Right atrium auricular region (tissue), 2 donors: Measurements from ENCODE around the gene SEMA4D. TPM values are rescaled to one million over a fixed set of nuclear protein-coding genes. Genes with fewer than 3 reads are reported as not detected.

Experiments used
- DNase-seq: peaks from one replicate; pipeline ENCODE4 v3.0.0-alpha.2; 2019; ENCODE audit warnings: low spot score
- H3K27ac ChIP-seq, 2 donors: fragments of 200-600 bp; sonication (generic); 1 replicate in 1 of 2; 2 replicates in 1 of 2; pipeline ENCODE4 v1.5.1; 2016 to 2019
- H3K27me3 ChIP-seq, 2 donors: fragments of 200-600 bp; sonication (generic); one replicate each; pipeline versions ENCODE4 v1.5.1 to v1.6.0; 2017 to 2019
- H3K36me3 ChIP-seq: fragments of 200-600 bp; sonication (generic); one replicate; pipeline ENCODE4 v1.5.1; 2016
- H3K4me1 ChIP-seq, 2 donors: fragments of 200-600 bp; sonication (generic); one replicate each; pipeline versions ENCODE4 v1.5.1 to v1.6.0; 2017 to 2019
- H3K4me3 ChIP-seq, 2 donors: fragments of 200-600 bp; sonication (generic); 1 replicate in 1 of 2; 2 replicates in 1 of 2; pipeline ENCODE4 v1.5.1; 2017 to 2019; ENCODE audit warnings: mild to moderate bottlenecking in 1 of 2, moderate library complexity in 1 of 2
- H3K9me3 ChIP-seq, 2 donors: fragments of 200-600 bp; sonication (generic); one replicate each; pipeline ENCODE4 v1.5.1; 2019
- CTCF ChIP-seq, 2 donors: fragments of 200-600 bp; sonication (generic); IDR thresholded peaks; one replicate each; pipeline ENCODE4 v1.5.1; 2019; ENCODE audit warnings: antibody characterized with exemption in 2 of 2
- total RNA-seq, 2 donors: library from RNA; depleted of rRNA; stranded (reverse); fragments of >200 nt; gene quantifications; one replicate each; pipeline ENCODE4 v1.1.0, GENCODE V29; 2016

The SEMA4D gene
- total RNA-seq, 2 donors from 2014 or later = 14.6 to 22.1 TPM

GRCh38 chr9:89354471-89354870 is 143.4 kb downstream of the SEMA4D start:
- Histone ChIP-seq H3K27ac (no peak overlapping the region), H3K9me3 (no peaks in the 10 kb centered on the region), H3K4me3 (no peak overlapping the region), H3K4me1 (peaks cover 0 to 43% of the 10 kb centered on the region in 2 donors), H3K27me3 (no peaks in the 10 kb centered on the region), H3K36me3 (peaks cover 80% of the 10 kb centered on the region)
- TF ChIP-seq CTCF (IDR thresholded peaks at IDR 0.05) = no peak
- DNase-seq = no peak

GRCh38 chr9:89353989-89354388 is 143.9 kb downstream of the SEMA4D start:
- H3K4me1 ChIP-seq = peaks cover 0 to 38% of the 10 kb centered on the region in 2 donors
- no peak overlapping the region for H3K27ac ChIP-seq
- peaks cover 80% of the 10 kb centered on the region for H3K36me3 ChIP-seq
- H3K9me3 ChIP-seq = no peaks in the 10 kb centered on the region
- no peak for DNase-seq
- H3K27me3 ChIP-seq = no peaks in the 10 kb centered on the region
- H3K4me3 ChIP-seq = no peak overlapping the region
- no peak for TF ChIP-seq CTCF (IDR thresholded peaks at IDR 0.05)

GRCh38 chr9:89352874-89353649 is 144.9 kb downstream of the SEMA4D start:
- Histone ChIP-seq H3K36me3 (peaks cover 80% of the 10 kb centered on the region), H3K4me3 (no peak overlapping the region), H3K4me1 (peaks cover 0 to 33% of the 10 kb centered on the region in 2 donors), H3K9me3 (no peaks in the 10 kb centered on the region), H3K27me3 (no peaks in the 10 kb centered on the region), H3K27ac (no peak overlapping the region)
- no peak for DNase-seq
- TF ChIP-seq CTCF (IDR thresholded peaks at IDR 0.05) = no peak

GRCh38 chr9:89352451-89352850 is 145.5 kb downstream of the SEMA4D start:
- TF ChIP-seq CTCF (IDR thresholded peaks at IDR 0.05) = no peak
- peaks cover 80% of the 10 kb centered on the region for H3K36me3 ChIP-seq
- no peak overlapping the region for H3K4me3 ChIP-seq
- peaks cover 0 to 33% of the 10 kb centered on the region in 2 donors for H3K4me1 ChIP-seq
- H3K27ac ChIP-seq = peak overlapping the region in 1 of 2 donors; percentile 27
- H3K9me3 ChIP-seq = no peaks in the 10 kb centered on the region
- no peak for DNase-seq
- H3K27me3 ChIP-seq = no peaks in the 10 kb centered on the region

GRCh38 chr9:89351584-89352300 is 146.2 kb downstream of the SEMA4D start:
- H3K27ac ChIP-seq = peak overlapping the region; percentile 14 to 27
- no peak overlapping the region for H3K4me3 ChIP-seq
- peaks cover 80% of the 10 kb centered on the region for H3K36me3 ChIP-seq
- H3K4me1 ChIP-seq = peaks cover 0 to 33% of the 10 kb centered on the region in 2 donors
- H3K9me3 ChIP-seq = no peaks in the 10 kb centered on the region
- no peaks in the 10 kb centered on the region for H3K27me3 ChIP-seq
- no peak for TF ChIP-seq CTCF (IDR thresholded peaks at IDR 0.05)
- no peak for DNase-seq
